GM12801 (cell line): ENCODE measurements around the gene PARD3.

ENCODE experiments used
- CTCF ChIP-seq: IDR thresholded peaks from one replicate; pipeline ENCODE4 v1.5.1; 2011; ENCODE audit warnings: control low read depth; ENCODE audit not compliant: insufficient read length; ENCODE audit errors: extremely low read depth

PARD3 gene

GRCh38 chr10:34815185-34816084 is at the start of gene PARD3:
Gene PARD3, minus strand, starts transcription at chr10:34815296. Its CDS starts 301 bp downstream, at chr10:34814995.
- TF ChIP-seq CTCF, result no peak

- TF ChIP-seq CTCF, result no peak
These were observed 49.3 kb upstream of the PARD3 start for GRCh38 chr10:34864149-34865067.

- TF ChIP-seq CTCF, result no peak
These were observed 47.8 kb upstream of the PARD3 start for GRCh38 chr10:34862892-34863291.

GRCh38 chr10:34861293-34862021 is 46.4 kb upstream of the PARD3 start:
- no peak for TF ChIP-seq CTCF

GRCh38 chr10:34859170-34859569 is 44.1 kb upstream of the PARD3 start:
- no peak for TF ChIP-seq CTCF

- no peak for TF ChIP-seq CTCF
These were observed 42.9 kb upstream of the PARD3 start for GRCh38 chr10:34858003-34858402.

- no peak for TF ChIP-seq CTCF
These were observed 39.1 kb upstream of the PARD3 start for GRCh38 chr10:34854147-34854601.
